WI38 (cell line): Measurements from ENCODE around the gene SLPI.
A peak's percentile ranks its signal among the peaks of the same experiment; 100 is the strongest.

Experiments
- H3K4me3 ChIP-seq: 2 replicates; pipeline ENCODE4 v1.5.1; 2011; ENCODE audit warnings: low read depth, mild to moderate bottlenecking, control low read depth, low read length
- TF ChIP-seq, protein P1 (sequence below): IDR thresholded peaks from 2 replicates; pipeline ENCODE4 v1.5.1; 2012; ENCODE audit warnings: low read depth, mild to moderate bottlenecking, control low read depth, low read length

SLPI gene, protein sequence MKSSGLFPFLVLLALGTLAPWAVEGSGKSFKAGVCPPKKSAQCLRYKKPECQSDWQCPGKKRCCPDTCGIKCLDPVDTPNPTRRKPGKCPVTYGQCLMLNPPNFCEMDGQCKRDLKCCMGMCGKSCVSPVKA

DNA sequence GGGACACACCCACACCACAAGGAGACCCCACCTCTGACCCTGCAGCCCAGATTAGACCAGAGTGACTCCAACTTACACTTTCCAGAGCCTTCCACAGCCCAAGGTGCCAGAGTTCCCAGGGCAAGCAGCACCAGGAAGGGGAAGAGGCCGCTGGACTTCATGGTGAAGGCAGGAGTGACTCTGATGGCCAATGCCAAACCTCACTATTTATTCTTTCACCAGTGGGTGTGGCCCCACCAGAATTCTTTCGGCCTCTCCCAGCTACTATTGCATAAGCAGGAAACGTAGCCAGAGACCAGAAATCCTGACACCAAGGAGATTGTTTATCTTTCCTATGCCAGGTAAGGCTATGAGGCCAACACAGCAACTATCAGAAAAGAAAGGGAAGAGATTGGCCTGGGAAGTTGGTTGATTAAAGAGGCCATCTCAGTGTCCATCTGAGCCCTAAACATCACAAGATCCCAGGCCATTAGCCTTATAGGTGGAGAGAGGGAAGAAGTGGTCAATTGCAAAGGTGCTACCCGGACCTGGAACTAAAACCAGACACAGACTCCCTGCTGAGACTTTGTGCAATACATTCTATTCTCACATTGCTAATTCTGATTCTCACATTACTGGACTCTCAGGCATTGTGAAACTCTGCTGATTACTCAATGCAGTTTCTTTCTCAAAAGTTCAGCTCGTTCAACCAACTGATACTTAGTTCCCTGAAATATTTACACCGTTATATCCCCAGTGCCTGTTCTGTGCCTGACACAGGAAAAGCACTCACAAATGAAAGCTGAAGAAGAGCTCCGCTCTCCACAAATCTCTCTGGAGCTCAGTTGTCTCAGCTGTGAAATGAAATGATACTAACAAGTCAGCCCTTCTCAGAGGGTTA, at the start of gene SLPI:
TSS of gene SLPI (minus strand) at position 182 of the 880 bp plus-strand sequence. CDS start at position 161, 21 bp downstream.
- no peak within 1 kb of the TSS for H3K4me3 ChIP-seq
- TF ChIP-seq, protein P1, sequence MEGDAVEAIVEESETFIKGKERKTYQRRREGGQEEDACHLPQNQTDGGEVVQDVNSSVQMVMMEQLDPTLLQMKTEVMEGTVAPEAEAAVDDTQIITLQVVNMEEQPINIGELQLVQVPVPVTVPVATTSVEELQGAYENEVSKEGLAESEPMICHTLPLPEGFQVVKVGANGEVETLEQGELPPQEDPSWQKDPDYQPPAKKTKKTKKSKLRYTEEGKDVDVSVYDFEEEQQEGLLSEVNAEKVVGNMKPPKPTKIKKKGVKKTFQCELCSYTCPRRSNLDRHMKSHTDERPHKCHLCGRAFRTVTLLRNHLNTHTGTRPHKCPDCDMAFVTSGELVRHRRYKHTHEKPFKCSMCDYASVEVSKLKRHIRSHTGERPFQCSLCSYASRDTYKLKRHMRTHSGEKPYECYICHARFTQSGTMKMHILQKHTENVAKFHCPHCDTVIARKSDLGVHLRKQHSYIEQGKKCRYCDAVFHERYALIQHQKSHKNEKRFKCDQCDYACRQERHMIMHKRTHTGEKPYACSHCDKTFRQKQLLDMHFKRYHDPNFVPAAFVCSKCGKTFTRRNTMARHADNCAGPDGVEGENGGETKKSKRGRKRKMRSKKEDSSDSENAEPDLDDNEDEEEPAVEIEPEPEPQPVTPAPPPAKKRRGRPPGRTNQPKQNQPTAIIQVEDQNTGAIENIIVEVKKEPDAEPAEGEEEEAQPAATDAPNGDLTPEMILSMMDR: no peak

DNA sequence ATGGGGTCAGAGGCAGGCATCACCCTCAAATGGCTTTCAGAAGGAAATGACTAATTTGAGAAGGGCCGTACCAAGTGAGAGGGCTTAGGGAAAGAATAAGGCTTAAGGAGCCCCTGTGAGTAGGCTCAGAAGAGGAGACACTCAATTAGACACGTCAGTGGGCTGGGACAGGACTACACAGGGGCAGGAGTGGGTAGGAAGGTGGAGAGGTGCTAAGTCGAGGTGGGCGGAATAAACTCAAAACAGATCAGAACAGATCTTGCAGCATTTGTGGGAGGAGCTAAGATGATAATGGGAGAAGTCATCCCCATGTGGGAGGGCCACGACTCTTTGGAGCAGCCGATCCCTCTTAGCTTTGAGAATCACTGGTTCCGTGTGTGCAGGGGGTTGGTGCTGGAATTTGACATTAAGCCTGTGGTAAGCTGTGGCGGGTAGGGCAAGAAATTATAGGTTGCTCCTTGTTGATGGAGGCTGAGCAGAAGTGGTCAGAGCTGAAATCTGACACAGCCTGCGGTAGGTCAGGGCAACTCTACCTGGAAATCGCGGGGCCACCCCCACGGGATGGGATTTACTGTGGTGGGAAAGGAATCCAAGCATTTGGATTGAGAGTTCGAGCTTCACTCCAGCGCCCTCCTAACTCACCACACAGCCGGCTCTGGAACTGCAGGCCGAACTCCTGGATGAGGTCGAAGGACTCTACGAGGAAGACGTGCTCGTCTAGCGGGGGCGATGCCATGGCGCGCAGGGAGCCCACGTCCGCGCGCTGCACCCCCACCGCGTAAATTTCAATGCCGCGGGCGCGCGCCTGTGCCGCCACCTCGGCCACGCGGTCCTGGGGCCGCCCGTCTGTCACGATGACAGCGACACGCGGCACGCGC, 49.5 kb upstream of the SLPI start:
- TF ChIP-seq, protein P1: no peak
- no peak overlapping the region for H3K4me3 ChIP-seq

DNA sequence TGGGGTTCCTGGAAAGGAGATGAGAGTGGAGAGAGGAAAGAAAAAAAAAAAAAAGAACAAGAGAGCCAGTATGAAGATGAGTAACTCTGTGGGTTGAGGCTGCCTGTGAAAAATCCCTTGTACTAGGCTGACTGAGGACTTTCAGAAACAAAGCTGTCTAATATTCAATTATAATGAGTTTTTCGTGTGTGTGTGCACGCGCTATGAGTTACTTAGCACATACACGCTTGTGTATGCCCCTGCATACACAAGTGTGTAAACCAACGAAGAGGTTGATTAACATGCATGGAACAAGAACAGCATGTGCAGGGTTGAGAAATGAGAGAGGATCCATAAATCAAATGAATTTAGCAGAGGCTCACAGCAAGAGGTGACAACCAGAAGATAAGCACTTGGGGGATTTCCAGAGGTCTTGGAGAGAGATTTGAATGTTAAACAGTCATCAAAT, 47.5 kb upstream of the SLPI start:
- TF ChIP-seq, protein P1: no peak
- no peak overlapping the region for H3K4me3 ChIP-seq

DNA sequence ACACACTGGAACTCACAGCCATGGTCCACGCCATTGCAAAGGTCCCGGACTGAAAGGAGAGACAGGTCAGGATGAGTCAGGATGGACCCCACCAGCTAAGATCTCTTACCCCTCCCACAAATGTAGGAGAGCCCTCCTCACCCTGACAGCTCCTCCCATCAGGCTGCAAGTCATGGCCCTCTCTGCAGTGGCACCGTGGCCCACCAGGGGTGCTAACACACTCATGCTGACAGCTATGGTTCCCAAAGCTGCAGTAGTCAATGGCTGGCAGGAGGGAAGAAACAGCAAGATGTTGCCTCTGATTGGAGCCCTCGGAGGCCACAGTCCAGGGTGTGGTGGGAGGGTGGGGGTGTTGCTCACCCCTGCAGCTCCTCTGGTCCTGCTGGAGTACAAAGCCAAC, 46.6 kb upstream of the SLPI start:
- TF ChIP-seq, protein P1: peak; percentile 40
- H3K4me3 ChIP-seq: no peak overlapping the region

DNA sequence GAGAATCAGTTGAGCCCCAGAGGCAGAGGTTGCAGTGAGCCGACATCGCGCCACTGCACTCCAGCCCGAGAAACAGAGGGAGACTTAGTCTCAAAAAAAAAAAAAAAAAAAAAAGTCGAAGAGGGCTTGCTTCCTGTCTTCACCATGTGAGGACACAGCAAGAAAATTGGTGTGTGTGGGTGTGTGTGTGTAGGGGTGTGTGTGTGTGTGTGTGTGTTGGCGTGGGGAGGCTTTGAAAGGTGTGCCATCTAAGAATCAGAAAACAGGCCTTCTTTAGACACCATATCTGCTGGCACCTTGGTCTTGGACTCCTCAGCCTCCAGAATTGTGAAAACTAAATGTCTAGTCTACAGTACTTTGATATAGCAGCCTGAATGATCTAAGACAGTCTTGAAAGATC, 45.4 kb upstream of the SLPI start:
- TF ChIP-seq, protein P1: no peak
- no peak overlapping the region for H3K4me3 ChIP-seq

DNA sequence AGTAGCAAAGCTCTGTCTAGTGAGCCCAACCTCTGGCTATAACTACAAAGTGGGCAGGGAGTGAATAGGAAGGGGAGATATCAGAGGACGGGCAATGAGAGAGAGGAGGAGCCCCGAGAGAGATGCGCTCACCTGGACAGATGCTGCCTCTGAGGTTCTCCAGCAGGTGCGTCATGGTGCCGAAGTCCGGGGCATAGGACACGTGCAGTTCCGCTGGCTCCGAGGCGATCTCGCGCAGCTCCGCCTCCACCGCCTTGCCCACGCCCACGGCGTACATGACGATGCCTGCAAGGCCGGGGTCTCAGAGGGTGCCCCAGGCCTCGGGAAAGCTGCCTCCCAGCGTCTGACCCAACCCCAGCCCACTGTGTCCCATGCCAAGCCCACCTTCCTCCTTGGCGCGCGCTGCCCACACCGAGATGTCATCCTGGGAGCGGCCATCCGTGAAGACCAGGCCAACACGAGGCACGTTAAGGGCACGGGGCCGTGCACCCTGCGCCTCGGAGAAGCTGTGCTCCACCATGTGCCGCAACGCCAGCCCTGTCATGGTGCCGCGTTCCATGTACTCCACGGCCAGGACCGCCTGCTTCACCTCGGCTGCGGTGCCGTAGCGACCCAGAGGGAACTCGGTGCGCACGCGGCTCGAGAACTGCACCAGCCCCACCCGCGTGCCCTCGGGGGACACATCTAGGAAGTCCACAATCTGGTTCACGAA, 43.6 kb upstream of the SLPI start:
- TF ChIP-seq, protein P1: no peak
- H3K4me3 ChIP-seq: no peak overlapping the region
